GM19025 (cell line): ENCODE measurements around the gene GNLY.

Experiments used
- ATAC-seq: cut with Tn5 transposase; IDR thresholded peaks from one replicate; pipeline ENCODE4 v1.9.1; 2021; ENCODE audit warnings: mild to moderate bottlenecking, low read depth, moderate library complexity; ENCODE audit not compliant: unreplicated experiment

GNLY gene

DNA sequence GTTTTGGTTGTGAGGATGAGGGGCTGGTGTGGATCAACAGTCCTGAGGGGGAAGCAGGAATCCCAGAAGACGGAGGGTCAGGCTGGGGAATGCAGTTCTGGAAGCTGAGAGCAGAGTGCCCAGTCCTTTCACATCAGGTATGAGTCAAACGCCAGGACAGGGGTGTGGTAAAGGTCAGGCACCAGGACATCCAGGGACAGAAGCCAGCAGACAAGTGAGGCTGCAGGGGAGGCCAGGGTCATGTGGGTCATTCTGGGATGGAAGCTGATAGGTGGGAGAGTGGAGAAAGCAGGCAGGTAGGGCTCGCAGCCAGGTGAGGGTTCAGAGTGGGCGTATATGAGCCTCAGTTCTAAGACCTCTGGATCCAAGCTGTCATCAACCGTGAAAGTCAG lies 12.8 kb upstream of the GNLY start:
- no peak for ATAC-seq

- no peak for ATAC-seq
Observed at GRCh38 chr2:85681776-85682175, 12.4 kb upstream of the GNLY start.

GRCh38 chr2:85682378-85682777 lies 11.8 kb upstream of the GNLY start:
- ATAC-seq = no peak

GRCh38 chr2:85684380-85684779 lies 9.8 kb upstream of the GNLY start:
- ATAC-seq = no peak

- ATAC-seq = no peak
Observed at GRCh38 chr2:85684806-85685205, 9.4 kb upstream of the GNLY start.

DNA sequence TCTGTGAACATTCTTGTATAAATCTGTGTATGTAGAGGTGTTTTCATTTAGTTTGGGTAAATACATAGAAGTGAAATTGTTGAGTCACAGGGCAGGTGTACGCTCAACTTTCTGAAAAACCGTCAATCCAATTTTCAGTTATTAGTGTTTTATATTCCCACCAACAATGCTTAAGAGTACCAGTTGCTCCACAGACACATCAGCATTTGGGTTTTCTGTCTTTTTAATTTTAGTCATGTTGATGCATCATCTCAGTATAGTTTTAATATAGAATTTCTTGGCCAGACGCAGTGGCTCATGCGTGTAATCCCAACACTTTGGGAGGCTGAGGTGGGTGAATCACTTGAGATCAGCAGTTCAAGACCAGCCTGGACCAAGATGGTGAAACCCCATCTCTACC lies 3.2 kb upstream of the GNLY start:
- no peak for ATAC-seq

- ATAC-seq = no peak
Observed at GRCh38 chr2:85692039-85692645, 2.0 kb upstream of the GNLY start.

- ATAC-seq = no peak
Observed at GRCh38 chr2:85695121-85695520, 963 bp downstream of the GNLY start.

GRCh38 chr2:85695691-85696668 lies 1.8 kb downstream of the GNLY start:
- no peak for ATAC-seq

DNA sequence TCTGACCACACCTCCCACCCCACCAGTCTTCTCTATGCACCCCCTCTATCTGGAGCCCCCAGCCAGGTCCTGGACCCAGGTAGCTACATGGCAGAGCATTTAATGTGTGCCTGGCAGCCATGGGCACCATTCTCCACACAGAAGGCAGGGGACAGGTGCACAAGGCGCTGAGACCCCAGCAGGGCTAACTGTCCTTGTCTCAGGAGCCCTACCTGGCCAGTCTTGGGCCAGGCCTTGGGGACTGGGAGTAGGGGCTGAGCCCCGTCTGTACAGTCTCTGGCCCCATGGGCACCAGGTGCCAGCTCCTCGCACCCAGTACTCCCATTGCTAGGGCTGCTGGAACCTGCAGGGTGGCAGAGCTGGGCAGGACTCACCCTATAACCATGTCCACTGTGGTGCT lies 2.9 kb downstream of the GNLY start:
- ATAC-seq = no peak

DNA sequence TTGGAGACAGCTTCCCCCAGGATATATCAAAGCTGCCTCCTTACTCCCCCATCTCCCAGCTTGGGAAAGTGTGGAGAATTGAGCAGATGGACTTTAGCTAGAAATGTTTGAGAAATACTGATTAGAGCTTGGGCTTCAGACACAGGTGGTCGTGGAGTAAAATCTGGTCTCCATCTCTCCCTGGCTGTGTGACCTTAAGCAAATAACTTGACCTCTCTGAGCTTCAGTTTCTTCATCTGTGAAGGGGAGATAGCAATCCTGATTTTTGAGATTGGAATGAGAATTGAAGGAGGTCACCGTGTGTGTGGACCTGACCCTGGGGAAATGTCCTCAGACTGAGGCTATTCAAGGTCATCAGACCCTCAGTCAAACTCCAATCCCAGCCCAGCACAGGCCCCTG lies 3.6 kb downstream of the GNLY start:
- ATAC-seq = no peak

GRCh38 chr2:85698184-85698879 lies 4.2 kb downstream of the GNLY start:
- no peak for ATAC-seq

- ATAC-seq = no peak
Observed at GRCh38 chr2:85698880-85699254, 4.7 kb downstream of the GNLY start.

DNA sequence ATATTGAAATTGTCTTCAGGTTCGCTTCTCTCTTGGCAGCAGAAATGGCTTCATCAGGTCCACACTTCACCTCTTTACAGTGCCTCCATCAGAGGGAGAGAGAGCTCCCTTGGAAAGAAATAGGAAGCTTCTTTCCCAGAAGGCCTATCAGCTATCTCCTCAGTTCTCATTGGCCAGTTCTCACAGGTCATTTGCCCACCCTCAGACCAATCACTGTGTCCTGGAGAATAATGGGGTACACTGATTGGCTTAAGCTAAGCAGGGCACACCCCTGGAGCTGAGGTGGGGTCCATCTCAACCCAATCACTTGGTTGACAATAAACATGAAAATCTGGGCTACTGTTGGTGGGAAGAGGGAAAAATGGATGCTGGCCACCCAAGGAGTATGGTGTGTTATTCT lies 5.2 kb downstream of the GNLY start:
- ATAC-seq = no peak

- ATAC-seq = no peak
Observed at GRCh38 chr2:85702172-85702571, 8.0 kb downstream of the GNLY start.

DNA sequence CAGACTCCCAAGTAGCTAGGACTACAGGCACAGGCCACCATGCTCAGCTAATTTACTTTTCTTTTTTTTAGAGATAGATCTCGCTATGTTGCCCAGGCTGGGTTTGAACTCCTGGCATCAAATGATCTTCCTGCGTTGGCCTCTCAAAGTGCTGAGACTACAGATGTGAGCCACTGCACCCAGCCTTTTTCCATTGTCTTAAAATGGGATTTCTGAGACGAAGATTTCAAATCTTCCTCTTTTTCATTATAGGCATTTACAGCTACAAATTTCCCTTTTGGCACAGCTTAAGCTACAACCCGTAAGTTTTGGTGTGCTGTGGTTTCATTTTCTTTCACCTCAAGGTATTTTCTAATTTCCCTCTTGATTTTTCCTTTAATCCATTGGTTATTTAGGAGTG lies 8.6 kb downstream of the GNLY start:
- no peak for ATAC-seq

DNA sequence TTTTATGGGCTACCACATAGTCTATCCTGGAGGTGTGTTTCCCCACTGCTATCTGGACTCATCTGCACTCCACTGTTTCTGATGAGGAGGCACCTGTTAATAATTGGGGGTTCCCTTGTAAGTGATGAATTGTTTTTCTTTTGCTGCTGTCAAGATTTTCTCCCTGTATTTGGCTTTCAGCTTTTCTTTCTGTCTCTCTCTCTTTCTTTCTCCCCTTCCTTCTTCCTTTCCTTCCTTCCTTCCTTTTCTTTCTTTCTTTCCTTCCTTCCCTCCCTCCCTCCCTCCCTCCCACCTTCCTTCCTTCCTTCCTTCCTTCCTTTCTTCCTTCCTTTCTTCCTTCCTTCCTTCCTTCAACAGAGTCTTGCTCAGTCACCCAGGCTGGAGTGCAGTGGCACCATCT lies 9.2 kb downstream of the GNLY start:
- ATAC-seq = no peak

DNA sequence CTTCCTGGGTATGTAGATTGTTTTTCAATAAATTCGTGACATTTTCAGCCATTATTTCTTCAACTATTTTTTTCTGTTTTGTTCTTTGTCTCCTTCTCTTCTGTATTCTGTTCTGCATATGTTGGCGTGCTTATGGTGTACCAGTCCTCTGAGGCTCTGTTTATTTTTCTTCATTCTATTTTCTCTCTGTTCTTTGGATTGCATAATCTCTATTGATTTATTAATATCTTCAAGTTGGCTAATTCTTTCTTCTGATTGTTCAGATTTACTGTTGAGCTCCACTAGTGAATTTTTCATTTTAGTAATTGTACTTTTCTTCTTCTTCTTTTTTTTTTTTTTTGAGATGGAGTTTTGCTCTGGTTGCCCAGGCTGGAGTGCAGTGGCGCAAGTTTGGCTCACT lies 9.9 kb downstream of the GNLY start:
- ATAC-seq = no peak

- ATAC-seq = no peak
Observed at GRCh38 chr2:85704800-85705679, 10.9 kb downstream of the GNLY start.

DNA sequence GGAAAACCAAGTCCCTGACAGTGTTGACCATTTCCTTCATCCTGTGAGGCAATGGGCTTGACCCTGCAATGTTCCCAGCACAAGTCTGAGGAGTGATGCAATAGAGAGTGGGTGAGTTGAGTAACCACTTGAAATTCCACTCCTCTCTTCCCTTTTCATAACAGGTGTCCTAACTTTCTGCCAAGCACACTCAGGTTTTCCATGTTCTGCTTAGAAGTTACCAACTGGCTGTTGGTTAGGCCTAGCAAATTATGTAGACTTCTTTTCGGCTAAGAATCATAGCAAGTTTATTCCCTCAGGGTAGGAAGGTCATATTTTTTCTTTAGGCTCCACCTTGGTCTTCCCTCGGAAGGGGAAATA lies 11.5 kb downstream of the GNLY start:
- no peak for ATAC-seq

DNA sequence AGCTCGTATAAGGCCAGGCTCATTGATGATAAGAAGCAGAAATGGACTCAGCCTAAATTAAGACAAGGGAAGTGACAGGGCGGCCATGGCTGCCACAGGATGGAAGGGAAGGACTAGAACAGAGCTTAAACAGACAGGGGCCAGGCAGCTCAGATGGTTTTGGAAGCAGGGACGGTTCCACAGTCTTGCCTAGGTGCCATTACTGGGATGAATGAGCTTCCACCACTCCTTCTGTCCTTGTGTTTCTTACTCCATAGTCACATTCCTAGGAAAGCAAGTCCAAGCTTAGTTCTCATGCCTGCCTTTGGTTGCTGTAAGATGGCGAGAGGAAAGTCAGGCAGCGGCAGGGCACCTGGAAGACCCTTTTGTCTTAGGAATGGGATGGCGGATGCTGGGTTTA lies 11.9 kb downstream of the GNLY start:
- ATAC-seq = no peak
